ENCODE measurements around the gene VPS25. TPM values are rescaled to one million over a fixed set of nuclear protein-coding genes. Genes with fewer than 3 reads are reported as not detected.

The VPS25 gene
- total RNA-seq, 2 donors from 2014 or later = 114 to 126 TPM

DNA sequence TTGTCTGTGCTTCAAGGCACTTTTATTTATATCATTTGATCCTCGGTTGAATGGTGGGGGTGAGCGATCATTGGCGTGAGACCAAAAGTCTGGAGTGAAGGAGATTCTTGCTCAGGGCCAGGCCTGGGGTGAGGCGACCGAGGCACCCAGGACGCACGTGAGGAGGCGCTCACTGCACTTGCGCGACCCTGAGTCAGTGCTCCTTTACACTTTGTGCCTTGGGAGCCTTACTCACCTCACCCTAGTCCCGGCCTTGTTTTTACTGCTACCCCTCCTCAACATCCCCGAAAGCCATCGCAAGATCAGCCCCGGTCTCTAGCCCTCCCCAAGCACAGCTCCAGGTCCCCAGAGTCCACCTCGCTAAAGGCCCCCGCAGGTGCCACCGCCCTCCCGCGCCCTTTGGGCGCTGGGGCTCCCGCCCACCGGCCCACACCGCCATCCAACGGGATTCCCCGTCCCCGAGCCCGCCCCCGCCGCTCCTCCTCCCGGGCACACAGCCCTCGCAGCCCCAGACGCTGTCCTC, 28.9 kb upstream of the VPS25 start:
- H3K36me3 Mint-ChIP-seq (ENCODE audit: low read depth) = no peaks in the 10 kb centered on the region
- H3K4me1 Mint-ChIP-seq = peaks cover 13% of the 10 kb centered on the region
- peak overlapping the region; percentile 59 for H3K9ac ChIP-seq (ENCODE audit: extremely low read depth, low read length, poor library complexity, severe bottlenecking)
- H3K4me3 ChIP-seq (ENCODE audit: low read length) = peak overlapping the region; percentile 86
- H3K36me3 ChIP-seq (ENCODE audit: control insufficient read depth, insufficient read depth, low read length) = no peaks in the 10 kb centered on the region
- TF ChIP-seq, protein P1, sequence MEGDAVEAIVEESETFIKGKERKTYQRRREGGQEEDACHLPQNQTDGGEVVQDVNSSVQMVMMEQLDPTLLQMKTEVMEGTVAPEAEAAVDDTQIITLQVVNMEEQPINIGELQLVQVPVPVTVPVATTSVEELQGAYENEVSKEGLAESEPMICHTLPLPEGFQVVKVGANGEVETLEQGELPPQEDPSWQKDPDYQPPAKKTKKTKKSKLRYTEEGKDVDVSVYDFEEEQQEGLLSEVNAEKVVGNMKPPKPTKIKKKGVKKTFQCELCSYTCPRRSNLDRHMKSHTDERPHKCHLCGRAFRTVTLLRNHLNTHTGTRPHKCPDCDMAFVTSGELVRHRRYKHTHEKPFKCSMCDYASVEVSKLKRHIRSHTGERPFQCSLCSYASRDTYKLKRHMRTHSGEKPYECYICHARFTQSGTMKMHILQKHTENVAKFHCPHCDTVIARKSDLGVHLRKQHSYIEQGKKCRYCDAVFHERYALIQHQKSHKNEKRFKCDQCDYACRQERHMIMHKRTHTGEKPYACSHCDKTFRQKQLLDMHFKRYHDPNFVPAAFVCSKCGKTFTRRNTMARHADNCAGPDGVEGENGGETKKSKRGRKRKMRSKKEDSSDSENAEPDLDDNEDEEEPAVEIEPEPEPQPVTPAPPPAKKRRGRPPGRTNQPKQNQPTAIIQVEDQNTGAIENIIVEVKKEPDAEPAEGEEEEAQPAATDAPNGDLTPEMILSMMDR (conservative IDR thresholded peaks at IDR 0.05) = peak; percentile 34
- H3K4me3 Mint-ChIP-seq = peak overlapping the region; percentile 78
- no peaks in the 10 kb centered on the region for H3K9me3 ChIP-seq (ENCODE audit: control insufficient read depth, low read length)
- DNase-seq = no peak
- WGBS, 2 experiments (ENCODE audit: insufficient coverage in 1 of 2, insufficient read length in 1 of 2) = 2 to 6% methylated on average over 3 to 27 of the region's 32 CpGs
- peaks cover 4% of the 10 kb centered on the region for H3K9me3 Mint-ChIP-seq
- peak overlapping the region; percentile 75 for H3K27ac ChIP-seq (ENCODE audit: low read depth, low read length)
- H3K27me3 ChIP-seq (ENCODE audit: control insufficient read depth, insufficient read depth, low read length, poor library complexity, severe bottlenecking) = peaks cover 48% of the 10 kb centered on the region
- H3K4me1 ChIP-seq (ENCODE audit: control insufficient read depth, insufficient read depth, low read length) = peaks cover 7% of the 10 kb centered on the region
- H3K27me3 Mint-ChIP-seq (ENCODE audit: insufficient read depth) = peaks cover 29% of the 10 kb centered on the region
- H3K27ac Mint-ChIP-seq = peak overlapping the region; percentile 95

DNA sequence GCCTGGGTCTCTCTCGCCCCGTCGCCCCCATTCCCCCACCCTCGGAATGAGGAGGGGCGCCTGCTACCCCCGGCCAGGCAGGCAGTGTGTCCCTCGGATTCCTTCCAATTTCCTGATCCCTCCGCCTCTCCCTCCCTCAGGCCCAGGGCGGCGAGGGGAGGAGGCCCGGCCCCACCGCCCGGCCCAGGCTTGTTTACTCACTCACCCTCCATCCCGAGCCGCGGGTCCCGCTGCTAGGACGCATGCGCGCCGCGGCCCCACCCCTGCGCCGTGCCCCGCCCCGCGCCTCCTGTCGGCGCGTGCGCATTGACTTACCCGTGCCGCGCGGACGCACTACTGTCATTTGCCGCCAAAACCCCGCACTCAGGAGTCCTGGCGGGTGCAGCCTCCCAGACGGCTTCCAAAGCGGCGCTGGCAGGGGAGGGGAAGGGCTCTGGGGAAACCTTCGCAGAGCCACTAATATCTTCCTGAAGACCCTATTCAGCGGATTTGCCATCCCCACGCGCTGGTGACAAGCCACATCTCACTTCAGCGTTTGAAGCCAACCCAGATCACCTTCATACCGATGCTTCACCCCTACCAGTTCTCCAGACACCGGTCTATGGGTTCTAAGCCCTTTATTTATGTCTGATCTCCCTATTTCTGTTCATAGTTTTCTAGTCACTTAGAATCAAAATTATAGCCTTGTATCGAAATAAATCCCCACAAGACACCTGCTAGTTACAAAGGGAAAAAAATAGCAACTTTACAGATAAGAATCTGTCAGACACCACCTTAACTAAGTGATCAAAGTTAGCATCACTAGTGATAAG, 28.2 kb upstream of the VPS25 start, which contains the start of gene EZH1:
TSS of gene EZH1 (minus strand) at position 235 of the 812 bp plus-strand sequence. CDS start 16,099 bp downstream, outside the sequence.
- Mint-ChIP-seq H3K9me3 (peaks cover 4% of the 10 kb centered on the region), H3K4me1 (peaks cover 16% of the 10 kb centered on the region), H3K27ac (peak within 1 kb of the TSS; percentile 95), H3K27me3 (ENCODE audit: insufficient read depth) (peaks cover 29% of the 10 kb centered on the region), H3K4me3 (peak within 1 kb of the TSS; percentile 78), H3K36me3 (ENCODE audit: low read depth) (no peaks in the 10 kb centered on the region)
- H3K4me1 ChIP-seq (ENCODE audit: control insufficient read depth, insufficient read depth, low read length) = peaks cover 11% of the 10 kb centered on the region
- peaks cover 48% of the 10 kb centered on the region for H3K27me3 ChIP-seq (ENCODE audit: control insufficient read depth, insufficient read depth, low read length, poor library complexity, severe bottlenecking)
- H3K36me3 ChIP-seq (ENCODE audit: control insufficient read depth, insufficient read depth, low read length) = no peaks in the 10 kb centered on the region
- peak within 1 kb of the TSS; percentile 86 for H3K4me3 ChIP-seq (ENCODE audit: low read length)
- H3K9ac ChIP-seq (ENCODE audit: extremely low read depth, low read length, poor library complexity, severe bottlenecking) = peak within 1 kb of the TSS; percentile 59
- no peaks in the 10 kb centered on the region for H3K9me3 ChIP-seq (ENCODE audit: control insufficient read depth, low read length)
- H3K27ac ChIP-seq (ENCODE audit: low read depth, low read length) = peak within 1 kb of the TSS; percentile 75
- WGBS, 2 experiments (ENCODE audit: insufficient coverage in 1 of 2, insufficient read length in 1 of 2) = 9 to 25% methylated on average over 10 to 50 of the region's 50 CpGs
- DNase-seq = peak; percentile 99
- TF ChIP-seq, protein P1 (conservative IDR thresholded peaks at IDR 0.05) = no peak

DNA sequence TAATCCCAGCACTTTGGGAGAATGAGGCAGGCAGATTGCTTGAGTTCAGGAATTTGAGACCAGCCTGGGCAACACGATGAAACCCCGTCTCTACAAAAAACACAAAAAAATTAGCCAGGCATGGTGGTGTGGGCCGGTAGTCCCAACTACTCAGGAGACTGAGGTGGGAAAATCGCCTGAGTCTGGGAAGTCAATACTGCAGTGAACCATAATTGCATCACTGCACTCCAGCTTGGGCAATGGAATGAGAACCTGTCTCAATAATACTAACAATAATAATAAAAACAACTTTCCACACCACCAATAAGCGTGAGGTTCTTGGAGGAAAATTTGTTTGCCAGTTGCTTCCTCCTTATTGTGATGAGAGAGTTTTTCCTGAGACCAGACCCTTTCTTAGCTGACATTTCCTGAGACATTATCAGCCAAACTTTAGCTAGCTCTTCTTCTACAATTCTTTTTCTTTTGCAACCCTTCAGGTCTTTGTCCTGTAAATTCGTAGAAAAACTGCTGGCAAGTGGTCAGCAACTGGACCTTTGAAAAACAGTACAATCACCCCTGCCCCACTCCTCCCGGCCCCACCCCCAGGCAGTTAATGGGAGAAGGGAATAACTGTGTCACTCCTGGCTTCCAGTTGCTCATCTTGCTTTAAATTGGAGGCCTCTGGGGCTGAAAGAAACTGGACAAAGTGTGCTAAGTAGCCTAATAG, 24.9 kb upstream of the VPS25 start:
- Histone ChIP-seq H3K27me3 (ENCODE audit: control insufficient read depth, insufficient read depth, low read length, poor library complexity, severe bottlenecking) (peaks cover 42% of the 10 kb centered on the region), H3K4me3 (ENCODE audit: low read length) (no peak overlapping the region), H3K9me3 (ENCODE audit: control insufficient read depth, low read length) (no peaks in the 10 kb centered on the region), H3K9ac (ENCODE audit: extremely low read depth, low read length, poor library complexity, severe bottlenecking) (no peak overlapping the region), H3K4me1 (ENCODE audit: control insufficient read depth, insufficient read depth, low read length) (peaks cover 11% of the 10 kb centered on the region), H3K27ac (ENCODE audit: low read depth, low read length) (no peak overlapping the region), H3K36me3 (ENCODE audit: control insufficient read depth, insufficient read depth, low read length) (no peaks in the 10 kb centered on the region)
- Mint-ChIP-seq H3K4me3 (no peak overlapping the region), H3K27me3 (ENCODE audit: insufficient read depth) (peaks cover 32% of the 10 kb centered on the region), H3K4me1 (peaks cover 16% of the 10 kb centered on the region), H3K36me3 (ENCODE audit: low read depth) (no peaks in the 10 kb centered on the region), H3K27ac (no peak overlapping the region), H3K9me3 (peaks cover 4% of the 10 kb centered on the region)
- DNase-seq = no peak
- 73 to 80% methylated on average over 5 to 6 of the region's 7 CpGs for WGBS, 2 experiments (ENCODE audit: insufficient coverage in 1 of 2, insufficient read length in 1 of 2)
- TF ChIP-seq, protein P1 (conservative IDR thresholded peaks at IDR 0.05) = no peak
